GM23248 (cell line): ENCODE results near the gene PPA2. TPM values are rescaled to one million over a fixed set of nuclear protein-coding genes. Genes with fewer than 3 reads are reported as not detected.

Experiments used
- DNase-seq: peaks from one replicate; pipeline ENCODE4 v3.0.0-alpha.2; 2015
- H2AFZ ChIP-seq: fragments of 200-600 bp; sonication (generic); 2 replicates; pipeline ENCODE4 v1.6.1; 2016; ENCODE audit warnings: antibody characterized with exemption
- H3F3A ChIP-seq: fragments of 200-600 bp; sonication (generic); 2 replicates; pipeline ENCODE4 v1.6.1; 2016; ENCODE audit warnings: mild to moderate bottlenecking, antibody characterized with exemption, mixed run types; ENCODE audit not compliant: insufficient read depth
- H3K27ac ChIP-seq: fragments of 200-600 bp; sonication (generic); 2 replicates; pipeline ENCODE4 v1.5.1; 2016; ENCODE audit warnings: mild to moderate bottlenecking
- H3K27me3 ChIP-seq: fragments of 200-600 bp; sonication (generic); replicated peaks from 2 replicates; pipeline ENCODE4 v1.6.1; 2016; ENCODE audit warnings: mild to moderate bottlenecking; ENCODE audit not compliant: insufficient read depth
- H3K36me3 ChIP-seq: fragments of 200-600 bp; sonication (generic); 2 replicates; pipeline ENCODE4 v1.6.1; 2016; ENCODE audit warnings: low read depth, mild to moderate bottlenecking
- H3K4me1 ChIP-seq: fragments of 200-600 bp; sonication (generic); 2 replicates; pipeline ENCODE4 v1.6.1; 2016; ENCODE audit warnings: mild to moderate bottlenecking; ENCODE audit not compliant: insufficient read depth
- H3K4me2 ChIP-seq: fragments of 200-600 bp; sonication (generic); one replicate; pipeline ENCODE4 v1.6.1; 2016; ENCODE audit warnings: mild to moderate bottlenecking; ENCODE audit not compliant: unreplicated experiment
- H3K4me3 ChIP-seq: fragments of 200-600 bp; sonication (generic); 2 replicates; pipeline ENCODE4 v1.5.1; 2016; ENCODE audit warnings: mild to moderate bottlenecking
- H3K79me2 ChIP-seq: fragments of 200-600 bp; sonication (generic); 2 replicates; pipeline ENCODE4 v1.6.1; 2016; ENCODE audit warnings: mild to moderate bottlenecking; ENCODE audit not compliant: insufficient read depth
- H3K9ac ChIP-seq: fragments of 200-600 bp; sonication (generic); 2 replicates; pipeline ENCODE4 v1.6.1; 2016; ENCODE audit warnings: mild to moderate bottlenecking
- H3K9me2 ChIP-seq: fragments of 200-600 bp; sonication (generic); 2 replicates; pipeline ENCODE4 v1.6.1; 2016; ENCODE audit warnings: mixed run types, mild to moderate bottlenecking, moderate library complexity; ENCODE audit not compliant: insufficient read depth
- H3K9me3 ChIP-seq: fragments of 200-600 bp; sonication (generic); one replicate; pipeline ENCODE4 v1.6.1; 2017; ENCODE audit warnings: low read depth
- H4K20me1 ChIP-seq: fragments of 200-600 bp; sonication (generic); 2 replicates; pipeline ENCODE4 v1.6.0; 2016; ENCODE audit not compliant: insufficient read depth
- EZH2 ChIP-seq: fragments of 200-600 bp; sonication (generic); IDR thresholded peaks from 2 replicates; pipeline ENCODE4 v1.6.1; 2018; ENCODE audit warnings: antibody characterized with exemption, mild to moderate bottlenecking; ENCODE audit not compliant: insufficient read depth, poor library complexity, severe bottlenecking
- EZH2phosphoT487 ChIP-seq: fragments of 200-600 bp; sonication (generic); IDR thresholded peaks from 2 replicates; pipeline ENCODE4 v1.6.1; 2018; ENCODE audit warnings: antibody characterized with exemption, moderate library complexity, mild to moderate bottlenecking, low read depth; ENCODE audit not compliant: insufficient read depth
- WGBS, 2 experiments: methylation state at CpG; one replicate each; pipeline ENCODE4 v1.1.6; 2015 to 2017; ENCODE audit warnings: low lambda C conversion rate in 2 of 2, low coverage in 1 of 2; ENCODE audit errors: missing lambda C conversion rate in 2 of 2; 5-methylcytosine and 5-hydroxymethylcytosine counted together
- in situ Hi-C: fragments of 300-500 bp; cut with MboI; formaldehyde crosslinking; loops from 2 replicates; pipeline ENCODE4 v1.15.0; 2020
- polyA plus RNA-seq: library from polyadenylated mRNA; unstranded; fragments of >200 nt; fragmentation: Nextera tagmentation; extraction: Ambion mirVana; gene quantifications from 2 replicates; pipeline ENCODE4 v1.2.1, GENCODE V29; 2016
- total RNA-seq: library from RNA; depleted of rRNA; stranded (reverse); fragments of >200 nt; shearing (Covaris generic); gene quantifications from 2 replicates; pipeline ENCODE4 v1.2.3, GENCODE V29; 2014

The PPA2 gene
- total and polyA plus RNA-seq, 2 experiments from 2014 or later, result 37.5 to 114 TPM

DNA sequence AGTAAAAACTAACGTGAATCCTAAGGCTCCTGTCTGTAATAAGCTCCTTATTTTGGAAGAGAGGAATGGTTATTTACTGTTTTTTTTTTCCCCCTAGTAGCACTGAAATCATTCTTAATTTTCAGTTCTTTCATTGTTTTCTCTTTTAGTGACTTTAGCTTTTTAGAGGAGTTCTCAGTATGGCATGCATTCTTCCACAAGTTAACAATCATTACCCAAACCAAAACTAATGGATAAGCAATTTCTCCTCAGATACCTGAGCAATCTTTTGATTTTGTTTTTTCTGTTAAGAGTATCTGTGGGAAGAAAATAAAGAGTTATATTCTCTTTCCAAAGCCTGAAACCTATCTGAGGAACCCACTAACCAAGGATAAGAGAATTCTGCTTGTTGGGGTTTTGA lies 16.7 kb upstream of the PPA2 start:
- Histone ChIP-seq H3K9me2 (no peaks in the 10 kb centered on the region), H2AFZ (no peak overlapping the region), H3K79me2 (no peaks in the 10 kb centered on the region), H3K4me1 (no peaks in the 10 kb centered on the region), H3K4me3 (no peak overlapping the region), H3K27ac (no peak overlapping the region), H3K36me3 (no peaks in the 10 kb centered on the region), H3K9ac (no peak overlapping the region), H3K9me3 (no peaks in the 10 kb centered on the region), H3K27me3 (no peaks in the 10 kb centered on the region), H3K4me2 (no peak overlapping the region), H3F3A (no peaks in the 10 kb centered on the region), H4K20me1 (no peaks in the 10 kb centered on the region)
- in situ Hi-C loops, result no loop called here
- no peak for DNase-seq
- TF ChIP-seq EZH2phosphoT487 (no peak), EZH2 (no peak)
- 8 to 19% methylated on average over 1 of the region's 1 CpG for WGBS, 2 experiments

DNA sequence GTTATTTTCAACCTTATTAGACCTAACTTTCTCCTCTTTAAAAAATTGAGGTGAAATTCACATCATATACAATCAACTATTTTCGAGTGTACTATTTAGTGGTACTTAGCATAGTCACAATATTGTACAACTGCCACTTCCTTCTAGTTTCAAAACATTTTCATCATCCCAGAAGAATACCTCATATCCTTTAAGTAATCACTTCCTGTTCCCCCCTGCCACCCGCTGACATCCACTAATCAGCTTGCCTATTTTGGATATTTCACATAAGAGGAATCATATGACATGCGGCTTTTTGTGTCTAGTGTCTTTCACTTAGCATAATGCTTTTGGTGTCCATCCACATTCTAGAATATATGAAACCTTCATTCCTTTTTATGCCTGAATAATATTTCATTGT lies 10.0 kb upstream of the PPA2 start:
- Histone ChIP-seq H3K27ac (no peak overlapping the region), H3K4me3 (no peak overlapping the region), H2AFZ (no peak overlapping the region), H3K9ac (no peak overlapping the region), H3F3A (no peaks in the 10 kb centered on the region), H3K4me2 (no peak overlapping the region), H3K27me3 (no peaks in the 10 kb centered on the region), H3K79me2 (no peaks in the 10 kb centered on the region), H3K9me2 (no peaks in the 10 kb centered on the region), H3K36me3 (no peaks in the 10 kb centered on the region), H4K20me1 (no peaks in the 10 kb centered on the region), H3K9me3 (no peaks in the 10 kb centered on the region), H3K4me1 (no peaks in the 10 kb centered on the region)
- no peak for DNase-seq
- TF ChIP-seq EZH2 (no peak), EZH2phosphoT487 (no peak)
- in situ Hi-C loops, result no loop called here
- WGBS, 2 experiments, result 67 to 72% methylated on average over 3 of the region's 3 CpGs

DNA sequence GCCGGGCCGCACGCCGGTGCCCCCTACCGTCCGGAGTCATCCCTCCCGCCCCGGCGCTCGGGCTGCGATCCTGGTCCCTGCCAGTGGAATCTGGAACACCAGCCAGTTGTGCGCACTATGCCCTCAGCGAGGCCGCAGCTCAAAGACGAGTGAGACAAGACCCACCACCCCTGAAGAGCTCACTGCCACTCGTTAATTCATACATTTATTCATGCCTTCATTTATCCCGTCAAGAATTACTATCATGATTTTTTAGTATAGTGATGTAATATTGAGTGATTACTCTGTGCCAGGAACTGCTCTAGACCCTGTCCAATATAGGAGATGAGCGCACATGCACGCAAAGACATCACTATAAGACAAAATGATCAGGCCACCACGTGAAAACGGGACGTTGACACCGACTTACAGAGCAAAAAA lies 247 bp upstream of the PPA2 start:
- no peaks in the 10 kb centered on the region for H3K9me2 ChIP-seq
- peaks cover 23% of the 10 kb centered on the region for H3K4me1 ChIP-seq
- no peaks in the 10 kb centered on the region for H3K36me3 ChIP-seq
- H2AFZ ChIP-seq, result peak overlapping the region; percentile 97
- peaks cover 35% of the 10 kb centered on the region for H3K79me2 ChIP-seq
- H3K27me3 ChIP-seq, result no peaks in the 10 kb centered on the region
- peak overlapping the region; percentile 95 for H3K9ac ChIP-seq
- 3 to 7% methylated on average over 18 to 22 of the region's 23 CpGs for WGBS, 2 experiments
- peak; percentile 96 for DNase-seq
- peak overlapping the region; percentile 86 for H3K4me2 ChIP-seq
- H3K9me3 ChIP-seq, result no peaks in the 10 kb centered on the region
- peaks cover 16% of the 10 kb centered on the region; the same call in 1 of the 2 replicates for H3F3A ChIP-seq
- H3K27ac ChIP-seq, result peak overlapping the region; percentile 92
- TF ChIP-seq EZH2 (no peak), EZH2phosphoT487 (no peak)
- peak overlapping the region; percentile 91 for H3K4me3 ChIP-seq
- in situ Hi-C loops, result no loop called here
- no peaks in the 10 kb centered on the region for H4K20me1 ChIP-seq

DNA sequence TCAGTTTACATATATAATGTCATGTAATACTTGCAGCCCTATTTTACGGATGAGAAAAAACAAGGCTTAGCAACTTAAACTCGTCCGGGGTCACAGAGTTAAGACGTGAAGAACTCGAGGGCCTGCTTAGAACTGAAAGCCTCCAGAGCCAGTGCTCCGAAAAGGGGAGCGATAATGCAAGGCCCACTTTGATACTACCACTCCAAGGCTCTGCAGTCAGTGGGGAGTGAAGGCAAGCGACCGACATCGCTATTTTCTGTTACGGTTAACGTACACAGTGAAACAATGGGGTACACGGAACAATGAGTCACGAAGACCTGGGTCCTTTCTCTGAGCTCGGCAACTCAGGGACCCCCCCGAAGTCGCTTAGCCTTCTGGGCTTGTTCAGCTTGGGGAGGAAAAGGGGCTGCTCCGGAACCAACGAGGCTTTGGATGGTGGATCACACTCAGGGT lies 965 bp downstream of the PPA2 start:
- H2AFZ ChIP-seq, result peak overlapping the region; percentile 97
- H3K79me2 ChIP-seq, result peaks cover 48% of the 10 kb centered on the region
- H3K27me3 ChIP-seq, result no peaks in the 10 kb centered on the region
- no peak for TF ChIP-seq EZH2
- TF ChIP-seq EZH2phosphoT487, result no peak
- H3K27ac ChIP-seq, result peak overlapping the region; percentile 92
- H3K9ac ChIP-seq, result peak overlapping the region; percentile 95
- peaks cover 16% of the 10 kb centered on the region; the same call in 1 of the 2 replicates for H3F3A ChIP-seq
- 1 to 2% methylated on average over 19 of the region's 19 CpGs for WGBS, 2 experiments
- H3K9me3 ChIP-seq, result no peaks in the 10 kb centered on the region
- peak overlapping the region; percentile 86 for H3K4me2 ChIP-seq
- no peaks in the 10 kb centered on the region for H4K20me1 ChIP-seq
- H3K36me3 ChIP-seq, result no peaks in the 10 kb centered on the region
- no peaks in the 10 kb centered on the region for H3K9me2 ChIP-seq
- in situ Hi-C loops, result no loop called here
- H3K4me3 ChIP-seq, result peak overlapping the region; percentile 91
- peak; percentile 62 for DNase-seq
- peaks cover 23% of the 10 kb centered on the region for H3K4me1 ChIP-seq
